ENCODE data around the gene RNF223. TPM values are rescaled to one million over a fixed set of nuclear protein-coding genes. Genes with fewer than 3 reads are reported as not detected.
"Not testable (repeated sequence)": the region's sequence is repeated elsewhere in the genome, so short reads cannot be mapped to it uniquely, and the experiment has no call there.

Gene RNF223
- total and polyA plus RNA-seq, 11 donors: not detected

GRCh38 chr1:1066403-1067283 is 7.5 kb downstream of the RNF223 start:
- Histone ChIP-seq H3K27me3 (peaks cover 14 to 79% (median 50%) of the 10 kb centered on the region in 9 donors), H3K27ac (no peak overlapping the region), H3K4me1 (peaks cover 0 to 36% (median 15%) of the 10 kb centered on the region in 12 donors), H3K4me3 (no peak overlapping the region), H3K36me3 (no peaks in the 10 kb centered on the region), H3K9me3 (no peaks in the 10 kb centered on the region)
- TF ChIP-seq POLR2A (IDR thresholded peaks at IDR 0.05): no peak
- no peak for TF ChIP-seq CTCF (IDR thresholded peaks at IDR 0.05)
- intact Hi-C loops (cut with DNase I): no loop called here
- WGBS, 4 donors: 63 to 70% (median 66%) methylated on average over 17 to 27 of the region's 27 CpGs
- ATAC-seq: no peak
- DNase-seq: no peak

DNA sequence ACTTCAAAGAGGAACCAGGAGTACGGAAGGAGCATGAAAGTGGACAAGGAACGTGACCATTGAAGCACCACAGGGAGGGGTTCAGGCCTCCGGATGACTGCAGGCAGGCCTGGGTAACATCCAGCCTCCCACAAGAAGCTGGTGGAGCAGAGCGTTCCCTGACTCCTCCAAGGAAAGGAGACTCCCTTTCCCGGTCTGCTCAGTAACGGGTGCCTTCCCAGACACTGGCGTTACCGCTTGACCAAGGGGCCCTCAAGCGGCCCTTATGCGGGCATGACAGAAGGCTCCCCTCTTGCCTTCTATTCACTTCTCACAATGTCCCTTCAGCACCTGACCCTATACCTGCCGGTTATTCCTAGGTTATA is 8.2 kb downstream of the RNF223 start:
- Histone ChIP-seq H3K27me3 (peaks cover 18 to 82% (median 57%) of the 10 kb centered on the region in 9 donors), H3K4me1 (peaks cover 0 to 36% (median 15%) of the 10 kb centered on the region in 12 donors)
- H3K36me3 ChIP-seq; DNase-seq; H3K4me3 ChIP-seq; intact Hi-C loops (cut with DNase I); H3K9me3 ChIP-seq; H3K27ac ChIP-seq; ATAC-seq: not testable (repeated sequence)
- 57 to 67% (median 64%) methylated on average over 11 of the region's 11 CpGs for WGBS, 4 donors

DNA sequence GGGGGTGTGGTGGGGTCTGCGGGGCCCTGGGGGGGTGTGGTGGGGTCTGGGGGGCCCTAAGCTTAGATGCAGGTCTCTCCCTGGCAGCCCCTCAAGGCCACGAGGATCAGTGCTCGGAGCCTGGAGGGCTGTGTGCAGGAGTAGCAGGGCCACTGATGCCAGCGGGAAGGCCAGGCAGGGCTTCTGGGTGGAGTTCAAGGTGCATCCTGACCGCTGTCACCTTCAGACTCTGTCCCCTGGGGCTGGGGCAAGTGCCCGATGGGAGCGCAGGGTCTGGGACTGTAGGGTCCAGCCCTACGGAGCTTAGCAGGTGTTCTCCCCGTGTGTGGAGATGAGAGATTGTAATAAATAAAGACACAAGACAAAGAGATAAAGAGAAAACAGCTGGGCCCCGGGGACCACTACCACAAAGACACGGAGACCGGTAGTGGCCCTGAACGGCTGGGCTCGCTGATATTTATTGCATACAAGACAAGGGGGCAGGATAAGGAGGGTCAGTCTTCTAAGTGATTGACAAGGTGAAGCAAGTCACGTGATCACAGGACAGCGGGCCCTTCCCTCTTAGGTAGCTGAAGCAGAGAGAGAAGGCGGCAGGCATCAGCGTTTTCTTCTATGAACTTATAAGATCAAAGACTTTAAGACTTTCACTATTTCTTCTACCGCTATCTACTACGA is 8.7 kb downstream of the RNF223 start:
- H3K36me3 ChIP-seq: no peaks in the 10 kb centered on the region
- intact Hi-C loops (cut with DNase I): no loop called here
- H3K27ac ChIP-seq: no peak overlapping the region
- 68 to 74% (median 71%) methylated on average over 16 to 20 of the region's 20 CpGs for WGBS, 4 donors
- TF ChIP-seq CTCF (IDR thresholded peaks at IDR 0.05) (no peak), POLR2A (IDR thresholded peaks at IDR 0.05) (no peak)
- no peak overlapping the region for H3K4me3 ChIP-seq
- H3K27me3 ChIP-seq: peaks cover 22 to 82% (median 58%) of the 10 kb centered on the region in 9 donors
- DNase-seq (no peak), ATAC-seq (no peak)
- H3K4me1 ChIP-seq: peaks cover 0 to 36% (median 15%) of the 10 kb centered on the region in 12 donors
- no peaks in the 10 kb centered on the region for H3K9me3 ChIP-seq

GRCh38 chr1:1063945-1064831 is 9.9 kb downstream of the RNF223 start:
- Histone ChIP-seq H3K27ac (no peak overlapping the region), H3K36me3 (no peaks in the 10 kb centered on the region), H3K4me1 (peaks cover 0 to 41% (median 18%) of the 10 kb centered on the region in 12 donors), H3K27me3 (peaks cover 28 to 82% (median 58%) of the 10 kb centered on the region in 9 donors), H3K4me3 (no peak overlapping the region), H3K9me3 (no peaks in the 10 kb centered on the region)
- WGBS, 4 donors: 17 to 22% (median 19%) methylated on average over 23 to 50 of the region's 50 CpGs; no CpG with 5 or more reads in 1 of the 4 donors
- DNase-seq: peak; percentile 52 to 83 (median 63)
- TF ChIP-seq CTCF (IDR thresholded peaks at IDR 0.05) (peak; percentile 82 to 96 (median 87)), POLR2A (IDR thresholded peaks at IDR 0.05) (no peak)
- intact Hi-C loops (cut with DNase I): loop anchor here (1.0 to 5.0 kb wide), 7 partner anchors 37 to 82 kb away; partner anchors contain the start of genes AGRN (in 3 of the 10) and PERM1 (in 1 of the 10)
- peak; percentile 49 to 70 (median 60) for ATAC-seq
